NCI-H1105 (cell line): ENCODE measurements around the gene CDK15.
"Not testable (repeated sequence)": the region's sequence is repeated elsewhere in the genome, so short reads cannot be mapped to it uniquely, and the experiment has no call there.

Experiments used
- DNase-seq: peaks from one replicate; lab custom pipeline; 2025; lab: John Stamatoyannopoulos, UW

The CDK15 gene

DNA sequence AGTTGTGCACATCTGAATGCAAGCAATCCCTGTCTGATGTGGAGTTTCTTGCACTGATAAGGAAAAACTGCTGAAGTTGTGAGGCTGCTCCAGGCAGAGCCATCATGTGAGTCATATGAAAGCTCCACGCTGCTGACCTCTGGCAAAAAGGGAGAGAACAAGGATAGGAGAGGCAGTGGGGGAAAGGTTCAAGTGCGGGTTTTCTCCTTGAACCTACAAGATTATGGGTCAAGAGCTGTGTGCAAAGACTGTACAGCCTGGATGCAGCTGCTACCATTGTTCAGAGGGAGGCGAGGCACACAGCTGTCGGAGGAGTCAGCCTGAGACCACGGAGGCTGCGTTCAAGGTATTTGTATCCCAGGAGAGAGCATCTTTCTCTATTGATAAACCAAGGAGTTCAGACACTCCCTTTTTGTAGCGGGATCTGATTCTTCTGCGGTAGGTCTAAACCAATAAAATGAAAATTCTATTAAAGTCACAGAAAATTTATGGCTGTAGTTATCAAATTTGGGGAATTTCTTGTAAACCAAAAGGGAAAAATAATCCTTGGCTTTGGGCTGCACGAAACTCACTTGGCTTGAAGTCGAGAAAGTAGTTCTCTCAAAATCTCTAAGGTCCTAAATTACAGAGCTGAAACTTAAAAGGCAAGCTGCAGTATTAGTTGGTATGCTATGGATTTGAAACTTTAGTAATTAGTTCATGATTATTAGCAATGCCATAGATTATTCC lies at the start of gene CDK15:
Gene CDK15, plus strand, starts transcription at position 96 of the 729 bp plus-strand sequence. Its CDS starts 128 bp downstream, at position 224.
- no peak for DNase-seq

GRCh38 chr2:201758234-201758633 lies 48.1 kb upstream of the CDK15 start:
- DNase-seq, result no peak

GRCh38 chr2:201758873-201759272 lies 47.5 kb upstream of the CDK15 start:
- no peak for DNase-seq

- DNase-seq, result no peak
Measured at GRCh38 chr2:201759567-201759966, 46.8 kb upstream of the CDK15 start.

DNA sequence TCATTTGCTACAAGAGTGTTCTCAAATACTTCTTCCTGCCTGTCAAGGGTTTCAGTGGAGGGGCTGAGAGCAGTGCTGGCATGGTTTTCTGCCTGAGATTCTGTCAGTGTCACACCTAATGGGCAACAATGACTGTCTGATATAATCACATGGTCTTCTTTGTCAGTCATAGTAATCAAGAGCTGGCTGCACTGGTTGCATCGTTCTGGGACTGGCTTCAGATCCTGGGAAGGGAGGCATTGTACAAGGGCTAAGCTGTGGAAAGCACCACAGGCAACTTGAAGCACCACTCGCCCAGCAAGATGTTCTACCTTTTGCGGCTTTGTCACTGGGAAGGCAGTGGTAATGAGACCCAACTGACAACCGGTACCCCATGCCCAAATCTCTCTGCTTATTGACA lies 45.2 kb upstream of the CDK15 start:
- no peak for DNase-seq

- DNase-seq, result not testable (repeated sequence)
Measured at GRCh38 chr2:201764469-201764868, 41.9 kb upstream of the CDK15 start.

DNA sequence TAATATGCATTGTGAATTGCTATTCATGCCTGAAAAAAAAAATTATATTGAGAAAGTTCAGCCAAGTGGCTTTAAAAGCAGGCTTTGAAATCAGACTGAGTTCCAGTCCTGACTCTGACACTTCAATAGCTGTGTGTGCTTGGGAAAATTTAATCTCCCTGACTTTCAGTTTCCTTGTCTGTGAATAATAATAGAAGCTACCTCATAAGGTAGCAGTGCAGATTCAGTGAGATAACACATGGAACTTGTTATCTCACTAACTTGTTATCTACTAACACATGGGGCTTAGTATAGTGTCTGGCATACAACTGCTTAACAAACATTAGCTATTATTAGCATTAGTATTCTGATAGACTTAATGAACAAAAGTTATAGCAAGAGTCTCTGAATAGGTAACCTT lies 40.5 kb upstream of the CDK15 start:
- no peak for DNase-seq

- no peak for DNase-seq
Measured at GRCh38 chr2:201768918-201769317, 37.4 kb upstream of the CDK15 start.

DNA sequence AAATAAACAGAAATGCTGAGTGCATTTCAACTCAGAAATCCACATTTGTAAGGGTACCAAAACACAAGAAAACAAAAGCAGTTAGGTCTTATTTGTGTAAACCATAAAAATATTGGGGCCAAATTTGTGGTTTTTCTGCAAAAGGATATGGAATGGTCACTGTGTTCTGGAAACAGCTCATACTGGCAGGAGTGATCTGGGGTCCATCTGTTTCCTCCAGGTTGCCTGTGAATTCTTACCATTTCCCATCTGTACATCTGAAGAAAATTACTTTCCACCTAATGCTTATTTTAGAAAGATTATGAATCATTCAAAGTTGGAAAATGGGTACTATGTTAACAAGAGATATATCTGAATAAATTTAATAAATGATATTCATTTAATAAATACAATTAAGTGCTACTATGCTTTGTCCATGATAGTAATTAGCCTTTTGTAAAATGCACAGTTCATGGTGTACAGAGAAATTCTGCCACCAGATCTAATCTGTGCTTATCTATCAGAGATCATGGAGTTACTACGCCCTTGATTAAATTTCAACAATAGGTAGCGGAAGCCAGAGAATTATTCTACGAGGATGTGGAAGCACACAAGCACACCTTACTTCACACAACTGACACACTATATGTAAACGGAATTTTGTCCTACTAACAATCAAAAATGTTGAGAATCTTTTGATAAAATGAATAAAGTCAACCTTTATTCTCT lies 36.5 kb upstream of the CDK15 start:
- DNase-seq, result no peak

- DNase-seq, result no peak
Measured at GRCh38 chr2:201773990-201774389, 32.3 kb upstream of the CDK15 start.

- no peak for DNase-seq
Measured at GRCh38 chr2:201774546-201774945, 31.8 kb upstream of the CDK15 start.

DNA sequence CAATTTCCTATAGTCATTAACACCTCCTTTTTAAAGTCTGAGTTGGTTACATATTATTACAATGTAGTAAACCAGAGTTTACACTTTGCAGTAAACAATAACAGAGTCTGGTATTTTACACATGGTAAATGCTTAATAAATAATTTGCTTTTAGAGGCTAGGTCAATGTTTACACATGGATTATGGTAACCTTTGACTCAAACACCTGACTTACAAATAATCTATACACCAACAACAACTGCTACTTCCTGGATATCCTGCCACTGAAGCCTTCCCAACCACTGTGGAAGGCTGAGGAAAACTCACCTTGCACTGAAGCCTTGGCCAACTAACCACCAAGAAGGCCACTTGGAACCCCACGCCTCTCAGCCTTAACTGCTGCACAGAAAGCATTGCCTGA lies 31.0 kb upstream of the CDK15 start:
- DNase-seq, result no peak

- DNase-seq, result no peak
Measured at GRCh38 chr2:201777043-201777442, 29.3 kb upstream of the CDK15 start.

GRCh38 chr2:201777869-201778268 lies 28.5 kb upstream of the CDK15 start:
- DNase-seq, result no peak

GRCh38 chr2:201779901-201780673 lies 26.2 kb upstream of the CDK15 start:
- no peak for DNase-seq

DNA sequence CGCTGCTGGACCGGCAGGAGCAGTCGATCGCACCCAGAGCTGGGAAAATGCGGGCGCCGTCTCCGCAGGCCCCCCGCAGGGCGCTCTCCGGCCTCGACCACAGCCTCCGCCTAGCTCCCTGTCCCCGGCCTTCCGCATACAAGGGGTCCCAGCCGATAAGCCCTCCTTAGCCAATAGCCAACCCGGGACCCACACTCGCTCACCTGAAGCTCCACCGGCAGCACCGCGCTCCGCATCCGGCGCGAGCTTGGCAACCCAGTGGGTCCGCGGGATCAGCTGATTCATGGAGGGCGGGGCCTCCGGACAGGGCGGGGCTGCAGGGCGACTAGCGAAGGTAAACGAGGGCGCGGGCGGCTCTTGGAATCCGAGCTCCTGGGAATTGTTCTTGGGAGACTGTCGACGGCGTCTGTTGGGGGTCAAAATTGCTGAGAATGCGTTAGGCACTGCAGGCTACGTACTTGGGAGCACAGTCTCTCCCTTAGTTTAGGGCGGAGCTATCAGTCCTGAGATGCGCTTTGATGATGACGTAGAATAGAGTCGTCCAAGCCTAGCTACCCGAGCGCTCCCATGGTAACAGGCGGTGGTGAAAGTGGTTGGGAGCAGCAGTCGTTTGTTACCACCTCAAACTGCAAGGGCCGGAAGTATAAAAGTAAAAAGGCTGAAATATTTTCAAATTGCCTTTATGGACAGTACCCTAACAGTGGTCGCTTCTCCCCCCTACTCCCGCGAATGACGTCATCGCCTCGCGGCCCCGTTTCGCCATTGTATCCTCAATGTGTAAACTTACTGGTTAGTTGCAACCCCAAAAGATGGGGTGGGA lies 25.5 kb upstream of the CDK15 start, which contains the start of gene ALS2:
Gene ALS2, minus strand, starts transcription at position 260 of the 820 bp plus-strand sequence. CDS start 12,048 bp downstream, outside the sequence.
- DNase-seq, result peak; percentile 97

- no peak for DNase-seq
Measured at GRCh38 chr2:201781557-201782051, 24.7 kb upstream of the CDK15 start.

GRCh38 chr2:201784563-201784962 lies 21.8 kb upstream of the CDK15 start:
- DNase-seq, result no peak

- no peak for DNase-seq
Measured at GRCh38 chr2:201785135-201785534, 21.2 kb upstream of the CDK15 start.

GRCh38 chr2:201786471-201786870 lies 19.9 kb upstream of the CDK15 start:
- DNase-seq, result no peak

DNA sequence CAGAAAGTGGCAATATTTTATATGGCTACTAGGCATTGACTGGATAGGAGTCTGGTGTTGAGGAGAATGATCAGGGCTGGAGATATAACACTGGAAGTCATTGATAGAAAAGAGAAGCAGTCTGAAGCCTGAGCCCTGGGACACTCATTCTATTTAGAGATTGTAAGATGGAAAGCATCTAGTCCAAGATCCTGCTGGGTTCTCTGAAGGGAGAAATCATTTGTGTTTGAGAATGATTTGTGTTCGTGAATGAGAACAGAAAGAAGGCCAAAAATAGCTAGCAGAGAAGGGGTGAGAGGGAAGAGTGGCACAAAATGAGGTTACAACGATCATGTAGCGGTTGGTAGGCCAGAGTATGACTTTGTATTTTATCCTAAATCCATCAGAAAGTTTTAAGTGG lies 18.0 kb upstream of the CDK15 start:
- DNase-seq, result no peak

DNA sequence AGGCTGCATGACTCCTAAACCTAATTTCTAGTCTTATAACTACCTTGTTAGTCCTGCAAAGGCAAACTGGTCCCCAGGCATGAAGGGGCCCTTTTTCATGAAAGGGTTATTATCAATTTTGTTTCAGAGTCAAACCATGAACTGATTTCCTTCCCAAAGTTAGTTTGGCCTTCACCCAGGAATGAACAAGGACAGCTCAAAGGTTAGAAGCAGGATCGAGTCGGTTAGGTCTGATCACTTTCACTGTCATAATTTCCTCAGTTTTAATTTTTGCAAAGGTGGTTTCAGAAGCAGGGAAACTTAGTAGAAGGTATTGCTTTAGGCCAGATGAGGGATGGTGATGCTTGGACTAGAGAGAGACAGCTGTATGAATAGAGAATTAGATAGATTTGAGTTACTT lies 16.9 kb upstream of the CDK15 start:
- DNase-seq, result no peak
